CMK (cell line): Measurements from ENCODE around the gene MTHFR.

ENCODE experiments used
- DNase-seq: peaks from one replicate; pipeline ENCODE4 v3.0.0-alpha.2; 2010; ENCODE audit warnings: low read depth

The MTHFR gene

DNA sequence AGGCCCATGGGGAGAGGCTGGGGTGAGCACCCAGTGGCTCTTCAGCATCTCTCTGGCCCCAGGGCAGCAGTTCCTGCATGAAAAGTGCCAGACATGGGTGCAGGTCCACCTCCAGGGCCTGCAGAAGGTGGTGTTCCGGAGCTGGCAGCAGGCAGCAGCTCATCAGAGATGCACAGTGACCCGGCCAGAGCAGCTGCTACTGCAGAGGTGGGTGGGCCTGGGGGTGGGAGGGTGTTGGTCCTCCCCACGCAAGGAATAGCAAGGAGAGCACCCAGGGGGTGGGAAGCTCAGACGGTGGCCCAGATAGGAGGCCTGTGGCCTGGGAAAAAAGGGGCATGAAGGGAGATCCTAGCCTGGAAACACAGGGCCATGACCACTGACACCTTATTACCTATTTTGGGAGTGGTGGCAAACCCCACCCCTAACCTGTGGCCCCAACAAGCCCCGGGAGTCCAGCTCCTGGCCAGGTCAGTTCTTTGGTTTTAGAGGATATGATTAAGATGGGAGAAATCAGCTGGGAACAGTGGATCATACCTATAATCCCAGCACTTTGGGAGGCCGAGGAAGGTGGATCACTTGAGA is 23.5 kb downstream of the MTHFR start:
- no peak for DNase-seq

DNA sequence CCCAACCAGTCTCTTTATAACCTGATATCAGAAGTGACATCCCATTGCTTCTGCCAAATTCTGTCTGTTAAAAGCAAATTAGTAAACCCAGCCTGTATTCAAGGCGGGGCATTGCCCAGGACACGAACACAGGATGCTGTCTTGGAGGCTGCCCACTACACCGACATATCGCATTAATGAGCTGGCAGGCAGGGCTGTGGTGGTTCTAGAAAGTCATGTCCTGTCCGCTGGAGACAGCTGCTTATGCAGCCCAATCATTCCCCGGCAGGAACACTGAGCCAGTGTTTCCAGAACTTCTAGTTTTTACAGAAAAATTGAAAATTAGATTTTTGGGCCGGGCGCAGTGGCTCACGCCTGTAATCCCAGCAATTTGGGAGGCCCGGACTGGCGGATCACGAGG is 24.5 kb downstream of the MTHFR start:
- no peak for DNase-seq

DNA sequence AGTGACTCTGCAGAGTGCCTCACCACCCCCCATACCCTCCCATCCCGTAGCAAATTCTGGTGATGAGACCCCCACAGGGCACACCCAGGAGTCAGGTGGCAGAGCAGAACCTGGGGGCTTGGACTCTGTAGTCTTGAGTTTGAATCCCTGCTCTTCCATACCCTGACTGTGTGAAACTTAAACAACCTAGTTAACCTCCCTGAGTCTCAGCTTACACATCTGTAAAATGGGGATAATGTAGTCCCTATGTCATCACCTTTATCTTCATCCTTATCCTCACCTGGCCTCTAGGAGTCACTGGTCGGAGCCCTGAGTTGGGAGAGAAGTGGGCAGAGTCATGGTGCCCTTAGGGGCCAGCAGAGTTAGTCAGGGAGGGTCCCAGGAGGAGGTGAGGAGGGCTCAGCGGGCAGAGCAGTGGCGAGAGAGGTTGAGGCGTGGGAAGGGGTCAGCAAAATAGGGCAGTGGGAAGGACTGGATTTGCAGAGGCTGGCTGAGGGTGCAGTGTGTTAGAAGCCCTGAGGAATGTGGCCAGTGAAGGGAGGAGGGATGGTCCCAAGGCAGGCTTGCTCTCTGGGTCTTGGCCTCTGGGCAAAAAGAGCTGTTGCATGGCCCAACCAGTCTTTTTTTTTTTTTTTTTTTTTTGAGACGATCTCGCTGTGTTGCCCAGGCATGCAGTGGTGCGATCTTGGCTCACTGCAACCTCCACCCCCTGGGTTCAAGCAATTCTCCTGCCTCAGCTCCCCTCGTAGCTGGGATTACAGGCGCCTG is 25.2 kb downstream of the MTHFR start:
- DNase-seq, result no peak

DNA sequence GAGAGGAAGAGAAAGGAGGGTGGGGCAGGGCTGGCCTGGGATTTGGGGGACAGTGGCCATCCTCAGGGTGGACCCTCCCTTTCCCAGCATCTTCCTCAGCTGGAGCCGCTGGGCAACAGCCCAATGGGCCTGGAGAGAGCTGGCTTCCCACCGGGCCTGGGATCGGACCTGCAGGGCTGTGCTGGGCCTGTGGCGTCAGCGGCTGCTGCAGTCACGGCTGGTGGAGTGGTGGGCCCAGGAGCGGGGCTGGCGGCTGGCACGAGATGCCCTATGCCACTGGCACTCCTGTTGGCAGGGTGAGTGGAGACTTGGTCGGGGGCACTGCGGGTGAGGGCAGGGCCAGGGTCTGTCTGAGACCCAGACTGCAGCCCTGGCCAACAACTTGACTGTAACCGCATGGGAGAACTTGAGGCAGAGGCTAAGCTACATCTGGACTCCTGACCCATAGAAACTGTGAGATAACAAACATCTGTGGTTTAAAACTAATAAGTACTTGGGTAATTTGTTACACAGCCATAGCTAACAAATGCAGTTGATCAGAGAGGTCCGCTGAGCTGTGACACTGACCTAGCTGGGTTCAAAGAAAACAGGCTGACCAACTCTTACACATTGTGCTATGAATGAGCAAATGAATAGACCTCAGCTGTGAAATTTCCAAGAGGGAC is 25.9 kb downstream of the MTHFR start:
- DNase-seq, result no peak

DNA sequence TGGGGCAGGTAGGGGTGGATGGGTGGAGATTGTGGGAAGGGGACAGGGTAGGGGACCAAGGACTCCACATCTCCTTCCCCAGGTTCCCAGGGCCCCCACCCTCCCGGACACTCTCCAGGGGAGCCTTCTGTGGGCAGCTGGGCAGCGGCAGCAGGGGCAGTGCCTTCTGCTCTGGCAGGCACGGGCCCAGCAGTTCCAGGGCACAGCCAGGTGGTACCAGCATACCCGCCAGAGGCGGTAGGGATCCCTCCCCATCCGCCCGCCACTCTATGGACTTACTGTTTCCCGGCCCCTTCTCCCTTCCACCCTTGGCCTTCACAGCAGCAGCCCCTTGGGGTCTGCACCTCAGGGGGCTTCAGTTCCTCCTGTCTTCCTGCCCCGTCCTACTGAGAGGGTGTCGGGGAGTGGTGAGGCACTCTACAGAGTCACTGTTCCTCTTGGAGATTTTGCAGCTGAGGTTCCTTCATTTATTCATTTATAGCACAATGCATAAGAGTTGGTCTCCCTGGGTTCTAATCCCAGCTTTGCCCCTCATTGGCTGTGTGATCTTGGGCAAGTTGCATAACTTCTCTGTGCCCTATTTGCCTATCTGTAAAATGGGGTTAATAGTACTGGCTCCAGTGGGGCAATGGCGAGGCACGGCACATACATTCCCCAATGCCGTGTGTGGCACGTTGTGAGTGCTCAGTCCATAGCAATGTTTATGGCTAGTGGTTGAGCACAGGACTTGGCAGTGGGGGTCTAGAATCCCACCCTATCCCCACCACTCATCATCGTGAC is 26.7 kb downstream of the MTHFR start:
- no peak for DNase-seq

DNA sequence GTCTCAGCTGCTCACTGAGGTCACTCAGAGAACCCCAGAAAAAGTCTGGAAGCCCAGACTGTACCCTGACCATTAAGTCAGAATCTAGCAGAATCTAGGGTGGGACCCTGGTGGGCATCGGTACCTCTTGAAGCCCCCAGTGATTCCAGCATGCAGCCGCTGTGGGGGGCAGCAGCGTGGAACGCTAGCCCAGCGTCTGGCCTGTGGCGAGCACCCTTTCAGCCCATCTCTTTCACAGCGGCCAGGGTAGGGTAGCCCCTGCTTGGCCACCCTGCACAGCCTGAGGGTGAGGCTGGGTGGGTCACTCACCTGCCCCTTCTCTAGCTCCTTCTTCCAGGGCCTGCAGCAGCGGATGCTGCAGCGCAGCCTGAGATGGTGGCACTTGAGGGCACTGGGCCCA is 27.4 kb downstream of the MTHFR start:
- no peak for DNase-seq

DNA sequence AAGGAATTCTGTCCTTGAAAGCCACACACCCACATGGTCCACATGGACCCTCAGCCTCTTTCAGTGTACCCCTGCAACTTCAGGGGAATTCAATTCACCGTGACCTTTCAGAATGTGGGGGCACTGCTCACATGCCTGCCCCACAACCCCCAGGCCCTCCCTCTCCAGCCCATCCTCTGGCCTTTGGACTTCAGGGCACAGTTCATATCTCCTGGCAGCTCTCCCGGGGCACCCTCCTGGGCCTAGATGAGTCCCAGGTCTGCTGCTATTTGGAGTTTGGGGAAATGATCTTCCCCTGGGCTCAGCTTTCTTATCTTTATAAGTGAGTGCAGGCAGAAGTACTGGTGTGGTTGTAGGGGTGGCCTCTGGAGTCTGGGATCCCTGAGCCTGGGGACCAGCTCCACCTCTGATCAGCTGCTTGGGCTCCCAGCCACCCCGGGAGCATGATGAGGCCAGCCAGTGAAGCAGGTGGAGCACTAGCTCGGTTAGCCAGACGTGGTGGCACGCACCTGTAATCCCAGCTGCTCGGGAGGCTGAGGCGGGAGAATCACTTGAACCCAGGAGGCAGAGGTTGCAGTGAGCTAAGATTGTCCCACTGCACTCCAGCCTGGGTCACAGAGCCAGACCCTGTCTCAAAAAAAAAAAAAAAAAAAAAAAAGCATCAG is 28.0 kb downstream of the MTHFR start:
- no peak for DNase-seq

DNA sequence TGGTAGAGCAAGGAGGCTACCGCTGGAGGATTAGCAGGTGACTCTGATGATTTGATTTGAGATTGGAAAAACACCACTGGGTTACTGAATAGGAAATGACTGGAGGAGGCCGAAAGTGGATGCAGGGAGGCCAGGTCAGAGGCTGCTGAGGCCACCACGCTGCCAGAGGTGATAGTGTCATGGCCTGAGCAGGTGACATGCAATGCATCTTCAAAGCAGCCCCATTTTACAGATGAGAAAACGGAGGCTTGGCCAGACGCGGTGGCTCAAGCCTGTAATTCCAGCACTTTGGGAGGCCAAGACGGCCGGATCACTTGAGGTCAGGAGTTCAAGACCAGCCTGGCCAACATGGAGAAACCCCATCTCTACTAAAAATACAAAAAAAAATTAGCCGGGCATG is 31.0 kb downstream of the MTHFR start:
- no peak for DNase-seq

DNA sequence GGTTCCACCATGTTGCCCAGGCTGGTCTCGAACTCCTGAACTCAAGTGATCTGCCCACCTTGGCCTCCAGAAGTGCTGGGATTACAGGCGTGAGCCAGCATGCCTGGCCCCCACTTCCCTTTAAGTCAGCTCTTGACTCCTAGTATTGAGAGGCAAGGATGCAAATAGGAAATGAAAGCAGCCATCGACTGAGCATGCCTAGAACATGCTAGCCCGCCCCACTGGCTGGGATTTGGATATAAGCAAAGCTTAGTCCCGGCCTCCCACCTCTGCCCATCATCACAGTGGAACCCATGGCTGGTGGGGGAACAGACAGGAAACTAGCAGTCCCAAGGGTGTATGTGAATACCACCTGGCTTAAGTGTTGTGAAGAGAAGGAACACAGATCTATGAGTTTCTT is 33.3 kb downstream of the MTHFR start:
- no peak for DNase-seq

DNA sequence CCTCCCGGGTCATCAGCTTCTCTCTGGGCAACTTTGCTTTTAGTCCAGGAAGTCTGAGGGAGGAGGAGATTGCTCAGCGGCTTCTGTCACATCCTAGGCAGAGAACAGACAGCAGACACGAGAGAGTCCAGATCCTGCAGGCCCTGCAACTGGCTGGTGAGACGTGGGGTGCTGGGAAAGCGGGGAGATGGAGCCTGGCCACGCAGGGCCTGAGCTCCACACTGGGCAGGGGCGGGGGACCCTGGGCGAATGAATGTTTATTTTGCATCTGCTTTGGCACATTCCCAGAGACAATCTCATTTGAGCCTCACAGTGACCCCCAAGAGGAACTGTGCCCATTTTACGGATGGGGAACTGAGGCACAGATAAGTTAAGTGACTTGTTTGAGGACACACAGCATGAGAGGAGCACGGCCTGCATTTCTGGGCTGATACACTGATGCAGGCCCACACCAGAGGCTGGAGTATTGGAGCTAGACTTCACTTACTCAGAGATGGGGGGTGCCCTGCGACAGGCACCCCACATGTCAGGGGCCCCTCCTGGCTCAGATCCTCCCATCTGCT is 34.2 kb downstream of the MTHFR start:
- DNase-seq, result no peak

DNA sequence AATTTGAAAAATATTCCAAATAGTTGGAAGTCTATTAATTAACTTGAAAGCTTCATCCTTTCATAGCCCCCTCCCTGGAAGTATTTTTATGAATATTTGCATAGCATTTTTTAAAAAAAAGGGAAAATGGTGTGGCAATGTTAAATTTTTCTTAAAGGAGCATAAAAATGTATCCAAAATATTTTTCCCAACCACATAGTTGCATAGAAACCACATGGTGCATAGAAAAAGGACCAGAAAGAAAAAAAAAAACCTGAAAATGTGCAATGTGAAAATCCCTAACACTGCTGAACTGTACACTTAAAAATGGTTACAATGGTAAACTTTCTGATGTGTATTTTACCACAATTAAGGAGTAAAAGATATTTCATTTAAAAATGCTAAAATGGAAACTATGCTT is 35.8 kb downstream of the MTHFR start:
- no peak for DNase-seq

DNA sequence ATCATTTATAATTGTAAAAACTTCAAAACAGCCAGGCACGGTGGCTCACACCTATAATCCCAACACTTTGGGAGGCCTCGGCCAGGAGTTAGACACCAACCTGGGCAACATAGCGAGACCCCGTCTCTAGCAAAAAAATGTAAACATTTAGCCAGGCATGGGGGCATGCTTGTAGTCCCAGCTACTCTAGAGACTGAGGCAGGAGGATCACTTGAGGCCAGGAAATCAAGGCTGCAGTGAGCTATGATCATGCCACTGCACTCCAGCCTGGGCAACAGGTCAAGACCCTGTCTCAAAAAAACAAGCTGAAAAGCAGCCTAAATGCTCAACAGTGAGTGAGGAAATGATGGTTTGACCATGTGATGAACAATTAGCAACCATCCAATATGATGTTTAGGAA is 36.5 kb downstream of the MTHFR start:
- DNase-seq, result no peak

DNA sequence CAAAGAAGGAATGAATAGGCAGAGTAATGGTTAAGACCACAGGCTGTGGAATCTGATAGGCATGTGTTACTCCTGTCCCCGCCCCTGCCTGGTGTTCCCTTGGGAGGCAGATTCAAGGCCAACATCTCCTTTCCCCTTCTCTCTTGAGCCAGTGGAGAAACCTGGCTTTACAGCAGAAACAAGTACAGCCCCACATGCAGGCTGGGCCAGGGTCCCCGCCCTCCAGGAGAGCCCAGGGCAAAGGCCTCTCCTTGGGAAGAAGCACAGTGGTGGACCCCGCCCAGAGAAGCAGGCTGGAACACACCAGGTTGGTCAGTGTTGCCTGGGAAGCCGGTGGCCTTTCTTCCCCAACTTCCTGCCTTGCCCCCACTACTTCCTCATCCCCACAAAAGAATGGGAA is 36.9 kb downstream of the MTHFR start:
- DNase-seq, result no peak

DNA sequence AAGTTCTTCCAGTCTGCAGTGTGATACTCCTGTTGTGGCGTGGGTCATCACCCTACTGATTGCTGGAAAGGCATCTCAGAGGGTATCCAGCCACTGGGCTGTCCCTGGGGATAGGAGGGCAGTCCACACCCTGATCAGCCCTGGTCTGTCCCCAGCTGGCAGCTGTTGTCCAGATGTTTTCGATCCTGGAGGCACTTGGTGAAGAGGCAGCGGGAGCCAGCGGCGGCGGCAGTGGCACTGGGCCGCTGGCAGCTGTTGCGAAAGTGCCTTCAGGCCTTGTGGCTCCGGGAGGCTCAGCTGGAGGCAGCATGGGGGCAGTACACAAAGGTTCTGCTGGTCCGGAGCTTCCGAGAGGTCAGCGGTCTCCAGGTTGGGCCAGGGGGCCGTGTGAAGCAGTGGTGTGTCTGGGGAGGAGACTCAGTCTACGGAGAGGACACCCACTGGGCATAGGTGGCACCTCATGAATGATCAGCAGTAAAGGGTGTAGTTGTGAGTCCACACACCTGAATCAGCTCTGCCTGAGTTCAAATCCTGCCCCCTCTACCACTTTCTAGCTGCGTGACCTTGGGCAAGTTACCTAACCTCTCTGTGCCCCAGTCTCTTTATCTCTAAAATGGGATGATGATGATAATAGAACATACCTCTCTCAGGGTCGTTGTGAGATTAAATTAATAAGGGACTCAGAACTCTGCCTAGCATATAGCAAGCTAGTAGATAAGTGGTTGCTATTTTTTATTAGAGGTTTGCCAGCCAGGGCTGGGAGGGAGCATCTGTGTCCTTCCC is 37.7 kb downstream of the MTHFR start:
- no peak for DNase-seq

DNA sequence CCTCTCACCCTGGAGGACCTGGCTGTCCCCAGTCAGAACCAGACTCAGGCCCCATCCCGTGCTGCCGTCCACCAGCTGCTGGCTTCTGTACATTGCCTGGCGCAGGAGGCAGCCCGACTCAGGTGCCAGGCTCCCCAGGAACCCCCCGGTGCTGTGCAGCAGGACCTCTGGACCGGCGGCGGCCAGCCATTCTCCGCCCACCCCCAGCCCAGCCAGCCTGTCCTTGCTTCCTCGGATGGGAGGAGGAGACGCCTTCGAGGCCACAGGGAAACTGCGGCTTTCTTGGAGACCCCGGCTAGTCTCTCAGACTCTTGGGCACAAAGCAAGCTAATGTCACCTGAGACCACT is 39.4 kb downstream of the MTHFR start:
- DNase-seq, result no peak

DNA sequence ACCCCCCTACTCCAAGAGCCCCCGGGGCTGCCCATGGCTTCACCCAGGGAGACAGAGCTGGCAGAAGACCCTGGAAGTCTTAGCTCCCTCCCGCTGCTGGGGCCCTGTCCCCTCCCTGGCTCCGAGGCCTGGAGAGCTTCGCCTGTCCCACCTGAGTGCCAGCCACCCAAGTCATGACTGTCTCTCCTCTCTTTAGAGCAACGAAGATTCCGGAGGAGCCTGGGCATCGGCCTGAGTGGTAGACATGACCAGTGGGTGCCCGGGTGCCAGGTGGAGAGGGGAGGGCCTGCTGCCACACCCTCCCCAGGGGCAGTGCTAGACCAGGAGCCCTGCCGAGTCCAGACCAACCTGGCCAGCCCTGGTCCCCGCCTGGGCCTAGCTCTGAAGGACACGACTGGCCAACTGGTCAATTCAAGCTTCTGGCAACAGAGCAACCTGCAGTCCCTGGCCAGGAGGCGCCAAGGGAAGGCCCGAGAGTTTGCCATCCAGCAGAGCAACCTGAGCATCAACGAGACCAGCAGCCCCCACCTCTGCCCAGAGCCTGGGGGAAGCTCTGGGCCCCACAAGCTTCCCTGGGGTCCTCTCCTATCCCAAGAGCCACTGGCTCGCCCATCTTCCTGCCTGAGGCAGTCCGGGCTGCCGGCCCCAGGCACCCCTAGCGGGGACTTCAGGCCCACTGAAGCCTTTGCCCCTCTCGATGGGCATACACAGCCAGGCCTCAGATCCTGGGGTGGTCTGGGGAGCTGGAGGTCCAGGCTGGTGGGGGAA is 39.9 kb downstream of the MTHFR start:
- no peak for DNase-seq

DNA sequence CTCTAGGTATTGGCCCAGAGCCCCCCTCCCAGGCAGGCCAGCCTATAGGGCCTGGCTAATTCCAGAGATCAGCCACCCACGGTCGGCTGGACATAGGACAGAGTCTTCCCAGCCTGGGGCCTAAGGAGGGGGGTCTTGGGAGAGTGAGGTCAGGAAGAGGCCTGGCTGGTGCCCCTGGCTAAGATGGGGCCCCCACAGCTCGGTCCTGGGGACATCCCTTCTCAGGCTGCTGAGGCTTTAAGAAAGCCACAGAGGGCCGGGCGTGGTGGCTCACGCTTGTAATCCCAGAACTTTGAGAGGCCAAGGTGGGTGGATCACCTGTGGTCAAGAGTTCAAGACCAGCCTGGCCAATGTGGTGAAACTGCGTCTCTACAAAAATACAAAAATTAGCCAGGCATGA is 41.2 kb downstream of the MTHFR start:
- no peak for DNase-seq

DNA sequence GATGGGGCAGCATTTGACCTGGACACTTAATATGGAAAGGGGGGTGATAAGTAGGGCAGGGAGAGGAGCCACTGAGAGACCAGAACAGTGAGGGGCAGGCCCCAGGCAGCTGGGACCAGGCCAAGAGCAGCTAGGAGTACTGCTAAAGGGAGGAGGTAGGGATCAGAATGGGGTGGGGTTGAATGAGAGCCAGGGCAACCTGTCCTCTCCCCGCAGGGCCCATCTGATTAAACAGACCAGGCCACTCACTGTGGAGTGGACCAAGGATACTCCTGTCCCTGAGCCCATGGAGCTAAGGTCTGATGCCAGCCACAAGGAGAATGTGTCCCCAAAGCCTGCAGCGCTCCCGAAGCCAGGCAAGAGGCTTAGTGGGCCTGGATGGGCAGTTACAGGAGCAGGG is 41.6 kb downstream of the MTHFR start:
- no peak for DNase-seq

DNA sequence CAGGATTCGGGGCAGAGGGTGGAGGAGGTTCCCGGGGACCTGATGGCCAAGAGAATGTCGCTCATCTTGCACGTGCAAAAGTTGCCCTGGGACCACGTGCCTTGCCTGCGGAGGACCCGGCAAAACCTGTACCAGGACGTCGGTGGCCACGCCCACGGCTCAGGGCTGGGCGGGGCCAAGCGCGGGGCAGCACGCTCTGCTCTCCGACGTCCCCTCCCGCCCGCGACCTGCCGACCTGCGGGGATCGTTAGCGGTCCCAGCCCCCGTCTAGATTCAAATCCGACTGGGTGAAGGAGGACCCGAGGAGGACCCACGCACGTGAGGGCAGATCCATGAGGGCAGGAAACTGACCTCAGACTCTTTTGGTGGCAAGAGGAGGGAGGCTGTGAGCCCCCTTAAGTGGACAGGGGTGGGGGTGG is 43.8 kb downstream of the MTHFR start, which contains the start of gene C1orf167:
C1orf167 (plus strand) TSS at position 206 of the 419 bp plus-strand sequence. CDS start 2,208 bp downstream, outside the sequence.
- no peak for DNase-seq

DNA sequence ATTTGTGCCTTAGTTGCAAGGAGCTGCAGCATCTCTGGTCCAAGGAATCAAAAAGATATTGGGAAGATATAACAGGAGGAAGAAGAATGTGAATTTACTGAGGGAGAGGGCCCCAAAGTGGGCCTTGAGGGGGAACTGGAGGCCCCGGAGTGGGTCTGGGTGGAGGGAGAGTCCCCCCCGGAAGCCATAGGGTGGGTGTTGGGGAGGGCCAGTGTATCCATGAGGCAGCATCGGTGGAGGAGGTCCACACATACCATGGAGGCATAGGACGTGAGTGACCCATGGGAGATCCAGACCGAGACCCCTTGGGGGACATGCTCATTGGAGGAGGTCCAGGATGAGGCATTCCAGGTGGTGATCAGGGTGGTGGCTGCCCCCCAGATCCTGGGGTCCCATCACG is 44.5 kb downstream of the MTHFR start:
- DNase-seq, result no peak
